ENCODE measurements around the gene NACC2. TPM values are rescaled to one million over a fixed set of nuclear protein-coding genes. Genes with fewer than 3 reads are reported as not detected.

NACC2 gene
- total RNA-seq, 1 donor from 2014 or later, result 4.5 TPM

GRCh38 chr9:136131629-136132511 lies 36.8 kb upstream of the NACC2 start:
- H3K4me1 Mint-ChIP-seq, result peaks cover 9% of the 10 kb centered on the region
- DNase-seq (ENCODE audit: low spot score), result no peak

GRCh38 chr9:136129176-136129575 lies 34.1 kb upstream of the NACC2 start:
- no peak overlapping the region for H3K4me2 ChIP-seq
- H3F3A ChIP-seq (ENCODE audit: low read depth), result peaks cover 15% of the 10 kb centered on the region
- peaks cover 24% of the 10 kb centered on the region for H3K27me3 ChIP-seq
- H3K9ac ChIP-seq, result no peak overlapping the region
- H3K9me3 ChIP-seq (ENCODE audit: low read depth), result no peaks in the 10 kb centered on the region
- H3K27ac Mint-ChIP-seq, result no peak overlapping the region
- H4K20me1 ChIP-seq (ENCODE audit: low read depth), result no peaks in the 10 kb centered on the region
- H3K4me1 Mint-ChIP-seq, result peaks cover 3% of the 10 kb centered on the region
- no peaks in the 10 kb centered on the region for H3K36me3 ChIP-seq
- no peak overlapping the region for H3K27ac ChIP-seq
- H3K4me3 Mint-ChIP-seq, result no peak overlapping the region
- H3K79me2 ChIP-seq (ENCODE audit: low read depth), result no peaks in the 10 kb centered on the region
- H2AFZ ChIP-seq (replicated peaks), result no peak overlapping the region
- H3K4me1 ChIP-seq, result peaks cover 4% of the 10 kb centered on the region
- H3K27me3 Mint-ChIP-seq (ENCODE audit: insufficient read depth, low read depth), result peaks cover 15% of the 10 kb centered on the region
- no peak for DNase-seq (ENCODE audit: low spot score)
- no peaks in the 10 kb centered on the region for H3K36me3 Mint-ChIP-seq
- H3K9me3 Mint-ChIP-seq, result peaks cover 7% of the 10 kb centered on the region
- TF ChIP-seq EZH2phosphoT487 (IDR thresholded peaks at IDR 0.05) (no peak), EZH2 (IDR thresholded peaks at IDR 0.05) (no peak), CTCF (IDR thresholded peaks at IDR 0.05) (no peak)
- H3K4me3 ChIP-seq, result no peak overlapping the region

More at GRCh38 chr9:136131629-136132511, 36.8 kb upstream of the NACC2 start:
- H2AFZ ChIP-seq (replicated peaks), result no peak overlapping the region
- no peaks in the 10 kb centered on the region for H3K79me2 ChIP-seq (ENCODE audit: low read depth)
- TF ChIP-seq CTCF (IDR thresholded peaks at IDR 0.05), result no peak
- no peak for TF ChIP-seq EZH2 (IDR thresholded peaks at IDR 0.05)
- no peak for TF ChIP-seq EZH2phosphoT487 (IDR thresholded peaks at IDR 0.05)
- peaks cover 4% of the 10 kb centered on the region for H3K4me1 ChIP-seq
- H3K9me3 ChIP-seq (ENCODE audit: low read depth), result no peaks in the 10 kb centered on the region
- no peaks in the 10 kb centered on the region for H4K20me1 ChIP-seq (ENCODE audit: low read depth)
- no peaks in the 10 kb centered on the region for H3K36me3 Mint-ChIP-seq
- no peaks in the 10 kb centered on the region for H3K9me3 Mint-ChIP-seq
- H3K27ac ChIP-seq, result no peak overlapping the region
- no peak overlapping the region for H3K9ac ChIP-seq
- H3K27me3 Mint-ChIP-seq (ENCODE audit: insufficient read depth, low read depth), result peaks cover 23% of the 10 kb centered on the region
- H3K27ac Mint-ChIP-seq, result no peak overlapping the region
- H3K4me3 Mint-ChIP-seq, result peak overlapping the region; percentile 55
- H3K4me3 ChIP-seq, result no peak overlapping the region
- H3F3A ChIP-seq (ENCODE audit: low read depth), result peaks cover 16% of the 10 kb centered on the region
- H3K36me3 ChIP-seq, result no peaks in the 10 kb centered on the region
- H3K4me2 ChIP-seq, result no peak overlapping the region
- H3K27me3 ChIP-seq, result peaks cover 46% of the 10 kb centered on the region

GRCh38 chr9:136128436-136128835 lies 33.3 kb upstream of the NACC2 start:
- Mint-ChIP-seq H3K9me3 (peaks cover 7% of the 10 kb centered on the region), H3K4me1 (no peaks in the 10 kb centered on the region), H3K36me3 (no peaks in the 10 kb centered on the region), H3K4me3 (no peak overlapping the region), H3K27me3 (ENCODE audit: insufficient read depth, low read depth) (peaks cover 12% of the 10 kb centered on the region), H3K27ac (no peak overlapping the region)
- peaks cover 17% of the 10 kb centered on the region for H3K27me3 ChIP-seq
- no peak overlapping the region for H3K4me2 ChIP-seq
- H3K4me1 ChIP-seq, result no peaks in the 10 kb centered on the region
- H3F3A ChIP-seq (ENCODE audit: low read depth), result peaks cover 9% of the 10 kb centered on the region
- H4K20me1 ChIP-seq (ENCODE audit: low read depth), result no peaks in the 10 kb centered on the region
- no peak for DNase-seq (ENCODE audit: low spot score)
- H3K36me3 ChIP-seq, result no peaks in the 10 kb centered on the region
- no peak overlapping the region for H2AFZ ChIP-seq (replicated peaks)
- TF ChIP-seq EZH2 (IDR thresholded peaks at IDR 0.05) (no peak), EZH2phosphoT487 (IDR thresholded peaks at IDR 0.05) (no peak), CTCF (IDR thresholded peaks at IDR 0.05) (no peak)
- no peak overlapping the region for H3K4me3 ChIP-seq
- H3K27ac ChIP-seq, result no peak overlapping the region
- no peaks in the 10 kb centered on the region for H3K79me2 ChIP-seq (ENCODE audit: low read depth)
- H3K9me3 ChIP-seq (ENCODE audit: low read depth), result no peaks in the 10 kb centered on the region
- H3K9ac ChIP-seq, result no peak overlapping the region

Data from neural progenitor cell (in vitro differentiated cells).